Measurements from ENCODE around the gene WDR36. TPM values are rescaled to one million over a fixed set of nuclear protein-coding genes. Genes with fewer than 3 reads are reported as not detected.

Gene WDR36
- total RNA-seq, 4 donors from 2014 or later = 13.7 to 26.3 (median 19.9) TPM

GRCh38 chr5:111095982-111096381 is 3.8 kb downstream of the WDR36 start:
- WGBS = 82% methylated on average over 1 of the region's 1 CpG
- Histone ChIP-seq H3K36me3 (peaks cover 11 to 47% (median 29%) of the 10 kb centered on the region in 4 donors), H3K27me3 (no peaks in the 10 kb centered on the region), H3K9me3 (no peaks in the 10 kb centered on the region), H3K27ac (replicated peaks in 1 of 4) (no peak overlapping the region), H3K4me3 (no peak overlapping the region), H3K4me1 (peaks cover 15 to 30% (median 28%) of the 10 kb centered on the region in 4 donors)
- no peak for DNase-seq (ENCODE audit: extremely low spot score)
- TF ChIP-seq EP300 (IDR thresholded peaks at IDR 0.05) = no peak
- TF ChIP-seq, protein P1, sequence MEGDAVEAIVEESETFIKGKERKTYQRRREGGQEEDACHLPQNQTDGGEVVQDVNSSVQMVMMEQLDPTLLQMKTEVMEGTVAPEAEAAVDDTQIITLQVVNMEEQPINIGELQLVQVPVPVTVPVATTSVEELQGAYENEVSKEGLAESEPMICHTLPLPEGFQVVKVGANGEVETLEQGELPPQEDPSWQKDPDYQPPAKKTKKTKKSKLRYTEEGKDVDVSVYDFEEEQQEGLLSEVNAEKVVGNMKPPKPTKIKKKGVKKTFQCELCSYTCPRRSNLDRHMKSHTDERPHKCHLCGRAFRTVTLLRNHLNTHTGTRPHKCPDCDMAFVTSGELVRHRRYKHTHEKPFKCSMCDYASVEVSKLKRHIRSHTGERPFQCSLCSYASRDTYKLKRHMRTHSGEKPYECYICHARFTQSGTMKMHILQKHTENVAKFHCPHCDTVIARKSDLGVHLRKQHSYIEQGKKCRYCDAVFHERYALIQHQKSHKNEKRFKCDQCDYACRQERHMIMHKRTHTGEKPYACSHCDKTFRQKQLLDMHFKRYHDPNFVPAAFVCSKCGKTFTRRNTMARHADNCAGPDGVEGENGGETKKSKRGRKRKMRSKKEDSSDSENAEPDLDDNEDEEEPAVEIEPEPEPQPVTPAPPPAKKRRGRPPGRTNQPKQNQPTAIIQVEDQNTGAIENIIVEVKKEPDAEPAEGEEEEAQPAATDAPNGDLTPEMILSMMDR (IDR thresholded peaks at IDR 0.05) = no peak
- no peak for TF ChIP-seq POLR2AphosphoS5 (IDR thresholded peaks at IDR 0.05)
- no peak for TF ChIP-seq POLR2A (IDR thresholded peaks at IDR 0.05; ENCODE audit: low read depth)
- intact Hi-C loops (cut with DNase I) = no loop called here

DNA sequence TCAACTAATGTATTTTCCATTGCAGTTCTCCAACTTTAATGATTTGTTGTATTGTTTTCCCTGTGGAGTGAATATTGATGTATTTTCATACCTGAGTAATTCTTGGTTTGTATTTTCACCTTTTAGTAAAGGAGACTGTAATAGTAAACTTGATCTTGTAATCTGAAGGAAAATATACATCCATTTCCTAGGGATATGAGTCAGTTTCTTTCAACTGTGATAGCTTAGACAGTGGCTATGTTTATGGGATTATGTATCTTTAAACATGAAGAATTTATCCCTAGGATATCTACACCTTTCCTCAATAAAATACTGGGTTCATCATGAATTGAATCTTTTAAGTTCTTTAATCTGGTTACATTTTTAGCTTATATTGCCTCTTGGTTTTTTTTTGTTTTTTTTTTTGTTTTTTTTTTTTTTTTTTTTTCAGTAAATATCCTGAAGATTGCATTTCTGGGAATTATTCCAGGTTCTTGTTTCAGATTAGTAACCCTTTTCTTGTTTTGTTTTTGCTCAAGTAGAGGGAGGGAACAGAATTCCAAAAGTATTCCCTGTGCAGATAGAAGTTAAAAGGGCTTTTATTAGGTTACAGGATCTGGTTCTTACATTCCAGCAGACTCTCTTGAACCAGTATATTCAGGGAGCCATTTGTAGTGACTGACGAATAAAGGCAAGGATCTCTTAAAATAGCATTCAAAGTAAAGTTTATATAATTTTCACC is 7.1 kb downstream of the WDR36 start:
- H3K27me3 ChIP-seq = no peaks in the 10 kb centered on the region
- TF ChIP-seq POLR2AphosphoS5 (IDR thresholded peaks at IDR 0.05) = no peak
- no peak for TF ChIP-seq POLR2A (IDR thresholded peaks at IDR 0.05; ENCODE audit: low read depth)
- TF ChIP-seq EP300 (IDR thresholded peaks at IDR 0.05) = no peak
- TF ChIP-seq, protein P1 (IDR thresholded peaks at IDR 0.05) = no peak
- H3K4me1 ChIP-seq = peaks cover 3 to 11% (median 7%) of the 10 kb centered on the region in 4 donors
- no peak overlapping the region for H3K4me3 ChIP-seq
- H3K27ac ChIP-seq (replicated peaks in 1 of 4) = no peak overlapping the region
- peaks cover 24 to 80% (median 55%) of the 10 kb centered on the region in 4 donors for H3K36me3 ChIP-seq
- no peaks in the 10 kb centered on the region for H3K9me3 ChIP-seq
- WGBS = 0% methylated on average over 1 of the region's 1 CpG
- no peak for DNase-seq (ENCODE audit: extremely low spot score)
- intact Hi-C loops (cut with DNase I) = no loop called here

- peaks cover 53 to 100% (median 80%) of the 10 kb centered on the region in 4 donors for H3K36me3 ChIP-seq
- WGBS = 88% methylated on average over 2 of the region's 2 CpGs
- DNase-seq (ENCODE audit: extremely low spot score) = no peak
- H3K27ac ChIP-seq (replicated peaks in 1 of 4) = no peak overlapping the region
- intact Hi-C loops (cut with DNase I) = no loop called here
- no peaks in the 10 kb centered on the region for H3K4me1 ChIP-seq
- no peak overlapping the region for H3K4me3 ChIP-seq
- H3K27me3 ChIP-seq = no peaks in the 10 kb centered on the region
- TF ChIP-seq, protein P1 (IDR thresholded peaks at IDR 0.05) = no peak
- H3K9me3 ChIP-seq = no peaks in the 10 kb centered on the region
These were observed 14.3 kb downstream of the WDR36 start for GRCh38 chr5:111106320-111106948.

GRCh38 chr5:111107371-111107770 is 15.2 kb downstream of the WDR36 start:
- H3K4me3 ChIP-seq = no peak overlapping the region
- H3K27me3 ChIP-seq = no peaks in the 10 kb centered on the region
- peaks cover 52 to 100% (median 79%) of the 10 kb centered on the region in 4 donors for H3K36me3 ChIP-seq
- 92% methylated on average over 2 of the region's 2 CpGs for WGBS
- H3K27ac ChIP-seq (replicated peaks in 1 of 4) = no peak overlapping the region
- TF ChIP-seq EP300 (IDR thresholded peaks at IDR 0.05) = no peak
- TF ChIP-seq POLR2A (IDR thresholded peaks at IDR 0.05; ENCODE audit: low read depth) = no peak
- no peak for TF ChIP-seq POLR2AphosphoS5 (IDR thresholded peaks at IDR 0.05)
- TF ChIP-seq, protein P1 (IDR thresholded peaks at IDR 0.05) = no peak
- no peaks in the 10 kb centered on the region for H3K9me3 ChIP-seq
- no peaks in the 10 kb centered on the region for H3K4me1 ChIP-seq
- intact Hi-C loops (cut with DNase I) = no loop called here
- DNase-seq (ENCODE audit: extremely low spot score) = no peak
